ENCODE results near the gene KNCN.

KNCN gene

GRCh38 chr1:46555826-46556619, 4.6 kb upstream of the KNCN start:
- H4K8ac ChIP-seq (ENCODE audit: low read depth, low read length), result no peak overlapping the region
- H2BK12ac ChIP-seq (ENCODE audit: low read length), result no peak overlapping the region
- no peak overlapping the region for H3K23ac ChIP-seq (ENCODE audit: low read length)
- no peak overlapping the region for H3K4me2 ChIP-seq (ENCODE audit: low read length)
- H2AK5ac ChIP-seq (ENCODE audit: low read length), result no peak overlapping the region
- H3K4me3 ChIP-seq (ENCODE audit: low read depth, low read length), result no peak overlapping the region
- no peak overlapping the region for H2BK120ac ChIP-seq (ENCODE audit: insufficient read depth, low read length, poor library complexity)
- H3K18ac ChIP-seq (ENCODE audit: low read length), result no peak overlapping the region
- H3K79me2 ChIP-seq (ENCODE audit: control insufficient read depth, insufficient read depth, low read length, poor library complexity), result no peaks in the 10 kb centered on the region
- no peak overlapping the region for H2BK5ac ChIP-seq (ENCODE audit: low read depth, low read length, poor library complexity)
- no peak overlapping the region for H3K9ac ChIP-seq (ENCODE audit: low read length)
- H3K79me1 ChIP-seq (ENCODE audit: low read length), result no peaks in the 10 kb centered on the region
- peaks cover 2% of the 10 kb centered on the region for H3K9me3 ChIP-seq (ENCODE audit: insufficient read depth, low read depth, low read length)
- no peak overlapping the region for H4K12ac ChIP-seq (ENCODE audit: low read depth, low read length)
- H3K4ac ChIP-seq (ENCODE audit: low read depth, low read length), result no peak overlapping the region
- H3K27ac ChIP-seq (ENCODE audit: low read depth, low read length), result no peak overlapping the region
- no CpG with 5 or more reads among the region's 7 CpGs for WGBS (ENCODE audit: extremely low coverage, insufficient coverage, insufficient read length)
- no peak overlapping the region for H4K91ac ChIP-seq (ENCODE audit: low read depth, low read length)
- H3K4me1 ChIP-seq (ENCODE audit: control insufficient read depth in 1 of 2, insufficient read depth in 2 of 2, low read length in 2 of 2), result no peaks in the 10 kb centered on the region
- no peak for DNase-seq
- H3K27me3 ChIP-seq (ENCODE audit: insufficient read depth, low read length), result no peaks in the 10 kb centered on the region
- H2AFZ ChIP-seq (ENCODE audit: insufficient read depth, low read length, poor library complexity), result no peak overlapping the region
- H3K14ac ChIP-seq (ENCODE audit: low read length), result no peak overlapping the region
- peaks cover 6 to 23% of the 10 kb centered on the region in 2 experiments for H3K36me3 ChIP-seq (ENCODE audit: control insufficient read depth in 1 of 2, insufficient read depth in 2 of 2, low read length in 2 of 2)

DNA sequence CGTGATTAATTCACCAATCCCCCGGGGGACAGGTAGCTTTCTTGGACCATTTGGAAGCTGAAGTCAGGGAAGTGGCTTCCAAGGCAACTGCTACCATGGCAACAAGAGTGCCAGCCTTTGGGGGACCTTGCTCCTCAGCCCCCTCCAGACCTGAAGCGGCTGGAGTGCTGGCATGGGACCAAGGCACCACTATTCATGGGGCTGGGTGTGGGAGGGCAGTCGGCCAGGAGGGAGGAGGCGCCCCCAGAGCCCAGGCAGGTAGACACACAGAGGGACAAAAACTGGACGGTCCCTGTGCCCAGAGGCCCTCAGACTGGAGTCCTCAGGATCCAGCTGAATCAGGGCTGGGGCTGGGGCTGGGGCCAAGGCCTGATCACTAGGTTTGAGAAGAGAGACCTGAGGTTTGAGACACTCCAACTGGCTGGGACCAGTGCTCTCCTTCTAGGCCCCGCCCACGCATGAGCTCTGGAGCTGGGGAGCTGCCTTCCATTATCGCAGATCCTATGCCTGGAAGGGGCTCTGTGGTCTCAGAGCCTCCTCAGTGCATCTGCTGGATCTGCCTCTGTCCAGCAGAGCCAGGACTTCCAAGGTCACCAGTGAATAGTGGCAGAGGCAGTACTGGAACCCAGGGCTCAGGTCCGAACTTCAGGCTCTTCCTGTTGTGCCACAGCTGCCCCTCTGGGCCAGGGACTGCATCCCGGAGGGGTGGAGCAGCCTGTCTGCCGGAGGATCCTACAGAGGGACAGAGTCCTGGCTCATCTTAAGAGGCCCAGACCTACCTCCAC, 3.3 kb upstream of the KNCN start:
- no peak overlapping the region for H4K8ac ChIP-seq (ENCODE audit: low read depth, low read length)
- peaks cover 4 to 13% of the 10 kb centered on the region in 2 experiments for H3K36me3 ChIP-seq (ENCODE audit: control insufficient read depth in 1 of 2, insufficient read depth in 2 of 2, low read length in 2 of 2)
- no peaks in the 10 kb centered on the region for H3K79me2 ChIP-seq (ENCODE audit: control insufficient read depth, insufficient read depth, low read length, poor library complexity)
- H3K9me3 ChIP-seq (ENCODE audit: insufficient read depth, low read depth, low read length), result peaks cover 2% of the 10 kb centered on the region
- H2BK120ac ChIP-seq (ENCODE audit: insufficient read depth, low read length, poor library complexity), result no peak overlapping the region
- no peaks in the 10 kb centered on the region for H3K4me1 ChIP-seq (ENCODE audit: control insufficient read depth in 1 of 2, insufficient read depth in 2 of 2, low read length in 2 of 2)
- H3K27ac ChIP-seq (ENCODE audit: low read depth, low read length), result no peak overlapping the region
- H3K4me2 ChIP-seq (ENCODE audit: low read length), result no peak overlapping the region
- no peak overlapping the region for H2AFZ ChIP-seq (ENCODE audit: insufficient read depth, low read length, poor library complexity)
- no peak overlapping the region for H3K4me3 ChIP-seq (ENCODE audit: low read depth, low read length)
- H2BK5ac ChIP-seq (ENCODE audit: low read depth, low read length, poor library complexity), result no peak overlapping the region
- H4K12ac ChIP-seq (ENCODE audit: low read depth, low read length), result no peak overlapping the region
- H4K91ac ChIP-seq (ENCODE audit: low read depth, low read length), result no peak overlapping the region
- H2AK5ac ChIP-seq (ENCODE audit: low read length), result no peak overlapping the region
- no peak overlapping the region for H3K9ac ChIP-seq (ENCODE audit: low read length)
- no peak overlapping the region for H3K18ac ChIP-seq (ENCODE audit: low read length)
- no peak overlapping the region for H3K14ac ChIP-seq (ENCODE audit: low read length)
- H3K23ac ChIP-seq (ENCODE audit: low read length), result no peak overlapping the region
- no peak overlapping the region for H3K4ac ChIP-seq (ENCODE audit: low read depth, low read length)
- no peaks in the 10 kb centered on the region for H3K79me1 ChIP-seq (ENCODE audit: low read length)
- no peak for DNase-seq
- H3K27me3 ChIP-seq (ENCODE audit: insufficient read depth, low read length), result no peaks in the 10 kb centered on the region
- H2BK12ac ChIP-seq (ENCODE audit: low read length), result no peak overlapping the region
- no CpG with 5 or more reads among the region's 12 CpGs for WGBS (ENCODE audit: extremely low coverage, insufficient coverage, insufficient read length)

DNA sequence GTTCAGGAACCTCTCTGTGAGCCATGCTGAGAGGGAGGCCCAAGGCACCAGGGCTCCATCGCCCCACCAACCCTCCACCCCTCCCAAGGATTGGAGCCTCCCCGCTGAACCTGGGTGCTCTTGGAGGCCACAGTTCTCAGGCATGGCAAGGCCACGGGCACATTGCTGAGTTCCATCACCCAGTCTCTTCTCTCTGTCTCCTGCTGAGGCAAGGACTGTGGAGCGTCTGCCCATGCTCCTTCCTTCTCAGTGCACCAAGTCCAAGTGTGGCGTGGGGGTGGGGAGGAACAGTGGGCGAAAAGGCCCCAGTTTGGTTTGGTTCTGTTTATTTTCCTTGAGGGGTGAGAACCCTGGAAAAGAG, 2.8 kb upstream of the KNCN start:
- H3K9me3 ChIP-seq (ENCODE audit: insufficient read depth, low read depth, low read length), result peaks cover 2% of the 10 kb centered on the region
- no peak overlapping the region for H4K91ac ChIP-seq (ENCODE audit: low read depth, low read length)
- H3K79me2 ChIP-seq (ENCODE audit: control insufficient read depth, insufficient read depth, low read length, poor library complexity), result no peaks in the 10 kb centered on the region
- no peaks in the 10 kb centered on the region for H3K27me3 ChIP-seq (ENCODE audit: insufficient read depth, low read length)
- no peak overlapping the region for H2AFZ ChIP-seq (ENCODE audit: insufficient read depth, low read length, poor library complexity)
- no peak overlapping the region for H4K12ac ChIP-seq (ENCODE audit: low read depth, low read length)
- no peak overlapping the region for H2AK5ac ChIP-seq (ENCODE audit: low read length)
- H2BK5ac ChIP-seq (ENCODE audit: low read depth, low read length, poor library complexity), result no peak overlapping the region
- no peak overlapping the region for H3K9ac ChIP-seq (ENCODE audit: low read length)
- H3K4me1 ChIP-seq (ENCODE audit: control insufficient read depth in 1 of 2, insufficient read depth in 2 of 2, low read length in 2 of 2), result no peaks in the 10 kb centered on the region
- WGBS (ENCODE audit: extremely low coverage, insufficient coverage, insufficient read length), result no CpG with 5 or more reads among the region's 6 CpGs
- H3K14ac ChIP-seq (ENCODE audit: low read length), result no peak overlapping the region
- no peak overlapping the region for H2BK120ac ChIP-seq (ENCODE audit: insufficient read depth, low read length, poor library complexity)
- H3K18ac ChIP-seq (ENCODE audit: low read length), result no peak overlapping the region
- H4K8ac ChIP-seq (ENCODE audit: low read depth, low read length), result no peak overlapping the region
- DNase-seq, result no peak
- no peak overlapping the region for H3K4me2 ChIP-seq (ENCODE audit: low read length)
- H3K4me3 ChIP-seq (ENCODE audit: low read depth, low read length), result no peak overlapping the region
- no peak overlapping the region for H3K23ac ChIP-seq (ENCODE audit: low read length)
- no peak overlapping the region for H3K4ac ChIP-seq (ENCODE audit: low read depth, low read length)
- H3K79me1 ChIP-seq (ENCODE audit: low read length), result no peaks in the 10 kb centered on the region
- H3K27ac ChIP-seq (ENCODE audit: low read depth, low read length), result no peak overlapping the region
- H3K36me3 ChIP-seq (ENCODE audit: control insufficient read depth in 1 of 2, insufficient read depth in 2 of 2, low read length in 2 of 2), result peaks cover 4 to 13% of the 10 kb centered on the region in 2 experiments
- no peak overlapping the region for H2BK12ac ChIP-seq (ENCODE audit: low read length)

DNA sequence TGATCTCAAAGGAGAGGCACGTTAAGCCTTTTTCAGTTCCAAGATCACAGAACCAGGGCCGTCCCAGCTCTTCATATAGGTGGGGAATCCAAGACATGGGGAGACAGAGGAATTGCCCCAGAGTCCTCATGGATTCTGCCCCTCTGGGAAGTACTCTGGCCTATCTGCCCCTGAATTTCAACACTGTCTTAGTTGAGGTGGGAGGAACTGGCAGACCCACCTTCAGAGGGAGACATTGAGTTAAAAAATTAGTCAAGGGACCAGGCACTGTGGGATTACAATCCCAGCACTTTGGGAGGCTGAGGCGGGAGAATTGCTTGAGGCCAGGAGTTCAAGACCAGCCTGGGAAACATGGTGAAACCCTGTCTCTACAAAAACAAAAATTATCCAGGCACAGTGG, 2.1 kb upstream of the KNCN start:
- no peak overlapping the region for H3K9ac ChIP-seq (ENCODE audit: low read length)
- no peak overlapping the region for H2BK5ac ChIP-seq (ENCODE audit: low read depth, low read length, poor library complexity)
- no peaks in the 10 kb centered on the region for H3K27me3 ChIP-seq (ENCODE audit: insufficient read depth, low read length)
- H3K79me2 ChIP-seq (ENCODE audit: control insufficient read depth, insufficient read depth, low read length, poor library complexity), result no peaks in the 10 kb centered on the region
- H3K27ac ChIP-seq (ENCODE audit: low read depth, low read length), result no peak overlapping the region
- peaks cover 3 to 7% of the 10 kb centered on the region in 2 experiments for H3K36me3 ChIP-seq (ENCODE audit: control insufficient read depth in 1 of 2, insufficient read depth in 2 of 2, low read length in 2 of 2)
- no peaks in the 10 kb centered on the region for H3K79me1 ChIP-seq (ENCODE audit: low read length)
- H3K18ac ChIP-seq (ENCODE audit: low read length), result no peak overlapping the region
- no peak for DNase-seq
- no peak overlapping the region for H2BK120ac ChIP-seq (ENCODE audit: insufficient read depth, low read length, poor library complexity)
- no peak overlapping the region for H3K4ac ChIP-seq (ENCODE audit: low read depth, low read length)
- H3K14ac ChIP-seq (ENCODE audit: low read length), result no peak overlapping the region
- WGBS (ENCODE audit: extremely low coverage, insufficient coverage, insufficient read length), result no CpG with 5 or more reads among the region's 3 CpGs
- H4K91ac ChIP-seq (ENCODE audit: low read depth, low read length), result no peak overlapping the region
- no peak overlapping the region for H3K4me3 ChIP-seq (ENCODE audit: low read depth, low read length)
- H3K4me2 ChIP-seq (ENCODE audit: low read length), result no peak overlapping the region
- H3K9me3 ChIP-seq (ENCODE audit: insufficient read depth, low read depth, low read length), result peaks cover 2% of the 10 kb centered on the region
- no peak overlapping the region for H2AFZ ChIP-seq (ENCODE audit: insufficient read depth, low read length, poor library complexity)
- H2AK5ac ChIP-seq (ENCODE audit: low read length), result no peak overlapping the region
- no peak overlapping the region for H2BK12ac ChIP-seq (ENCODE audit: low read length)
- no peak overlapping the region for H4K12ac ChIP-seq (ENCODE audit: low read depth, low read length)
- H3K4me1 ChIP-seq (ENCODE audit: control insufficient read depth in 1 of 2, insufficient read depth in 2 of 2, low read length in 2 of 2), result no peaks in the 10 kb centered on the region
- no peak overlapping the region for H3K23ac ChIP-seq (ENCODE audit: low read length)
- H4K8ac ChIP-seq (ENCODE audit: low read depth, low read length), result no peak overlapping the region
